Measurements from ENCODE around the gene KRTCAP3.

KRTCAP3 gene

DNA sequence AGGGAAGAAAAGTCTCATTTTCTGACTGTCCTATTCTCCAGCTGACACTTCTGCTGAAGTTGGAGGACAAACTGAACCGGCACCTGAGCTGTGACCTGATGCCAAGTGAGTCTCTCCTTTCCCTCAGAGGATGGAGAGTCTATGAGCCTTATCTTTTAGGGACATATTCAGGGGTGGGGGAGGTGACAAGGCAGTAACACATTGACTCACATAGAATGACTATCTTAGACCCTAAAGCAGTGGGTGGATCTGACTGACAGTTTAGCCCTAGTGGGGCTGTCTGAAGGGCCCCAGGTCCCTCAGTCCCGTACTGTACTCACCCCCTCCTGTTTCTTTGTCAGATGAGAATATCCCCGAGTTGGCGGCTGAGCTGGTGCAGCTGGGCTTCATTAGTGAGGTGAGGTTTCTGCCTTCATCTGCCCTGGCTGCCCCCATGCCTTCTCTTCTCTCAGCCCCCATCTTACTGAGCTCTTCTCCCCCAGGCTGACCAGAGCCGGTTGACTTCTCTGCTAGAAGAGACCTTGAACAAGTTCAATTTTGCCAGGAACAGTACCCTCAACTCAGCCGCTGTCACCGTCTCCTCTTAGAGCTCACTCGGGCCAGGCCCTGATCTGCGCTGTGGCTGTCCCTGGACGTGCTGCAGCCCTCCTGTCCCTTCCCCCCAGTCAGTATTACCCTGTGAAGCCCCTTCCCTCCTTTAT is 805 bp upstream of the KRTCAP3 start:
- DNase-seq = no peak

DNA sequence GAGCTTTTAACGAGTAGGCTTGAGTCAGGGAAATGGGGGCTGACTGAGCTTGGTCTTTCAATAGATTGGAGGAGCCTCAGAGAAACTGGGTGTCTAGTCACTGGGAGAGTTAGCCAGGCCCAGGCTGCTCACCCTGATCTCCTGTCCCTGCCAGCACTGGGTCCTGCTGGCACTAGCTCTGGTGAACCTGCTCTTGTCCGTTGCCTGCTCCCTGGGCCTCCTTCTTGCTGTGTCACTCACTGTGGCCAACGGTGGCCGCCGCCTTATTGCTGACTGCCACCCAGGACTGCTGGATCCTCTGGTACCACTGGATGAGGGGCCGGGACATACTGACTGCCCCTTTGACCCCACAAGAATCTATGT is 720 bp downstream of the KRTCAP3 start:
- DNase-seq = no peak

DNA sequence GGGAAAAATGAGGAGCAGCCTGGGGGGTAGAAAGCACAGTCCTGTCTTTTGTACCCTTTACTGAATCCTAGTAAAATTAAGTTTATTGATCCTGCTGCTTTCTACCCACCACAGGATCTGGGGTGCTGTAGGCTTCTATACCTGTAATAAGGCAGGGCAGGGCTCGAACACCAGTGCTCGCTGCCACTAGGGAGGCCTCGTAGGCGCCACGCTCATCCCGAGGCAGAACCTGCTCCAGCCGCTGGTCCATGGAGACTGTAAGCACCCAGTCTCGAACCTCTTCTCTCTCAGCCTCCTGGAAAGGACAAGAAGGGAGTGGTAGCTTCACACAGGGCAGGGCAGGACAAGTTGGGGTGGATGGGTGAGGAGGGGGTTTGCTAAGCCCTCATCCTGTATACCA is 3.0 kb downstream of the KRTCAP3 start:
- DNase-seq = no peak

DNA sequence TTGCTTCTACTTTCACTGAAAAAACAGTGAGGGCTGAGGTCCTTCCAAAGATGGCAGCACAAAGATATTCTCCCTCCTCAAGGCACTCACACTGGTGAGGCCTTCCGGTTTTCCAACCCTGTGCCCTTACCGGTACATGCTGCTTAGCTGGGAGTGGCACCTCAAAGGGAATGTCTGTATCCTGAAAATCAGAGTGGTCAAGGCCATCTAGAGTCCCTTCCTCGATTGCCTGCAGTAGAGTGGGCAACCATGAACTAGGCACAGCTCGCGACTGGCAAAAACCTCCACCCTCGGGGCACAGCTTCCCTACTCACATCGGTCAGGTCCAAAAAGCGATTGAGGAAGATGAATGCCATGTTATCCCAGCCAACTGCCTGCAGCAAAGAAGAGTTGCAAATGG is 3.4 kb downstream of the KRTCAP3 start:
- DNase-seq = no peak

DNA sequence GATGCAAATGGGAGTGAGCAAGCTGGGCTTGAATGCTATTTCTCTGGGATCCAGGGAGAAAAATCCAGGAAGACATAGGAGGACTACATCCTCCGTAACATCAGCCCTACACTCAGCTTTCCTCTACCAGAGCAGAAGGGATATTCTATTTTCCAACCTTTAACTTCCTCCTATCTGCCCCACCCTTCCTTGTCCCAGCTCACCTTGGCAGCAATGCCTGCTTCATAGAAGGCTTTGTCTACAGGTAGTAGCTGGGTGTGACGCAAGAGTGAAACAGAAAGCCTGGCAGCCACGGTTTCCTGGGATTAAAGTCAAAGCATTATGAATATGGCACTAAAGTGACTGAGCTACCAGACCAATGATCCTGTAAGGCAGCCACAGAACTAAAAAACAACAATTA is 3.9 kb downstream of the KRTCAP3 start:
- no peak for DNase-seq

DNA sequence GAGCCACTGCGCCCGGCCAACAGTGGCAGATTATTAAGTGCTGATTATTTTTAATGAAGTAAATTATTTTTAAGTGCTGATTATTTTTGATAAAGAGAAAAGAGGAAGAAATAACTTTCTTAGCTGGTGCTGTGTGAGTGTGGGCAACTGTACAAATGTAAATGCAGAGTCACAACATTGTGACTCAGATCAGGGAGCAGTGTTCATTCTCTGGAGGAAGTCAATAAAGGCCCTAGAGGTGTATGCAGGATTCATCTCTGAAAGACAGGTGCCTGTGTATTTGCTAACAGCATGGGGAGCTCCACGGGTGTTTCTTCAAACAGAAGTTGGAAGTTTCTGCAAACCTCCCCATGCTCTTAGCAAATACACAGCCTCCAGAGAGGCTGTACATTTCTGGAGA is 6.2 kb downstream of the KRTCAP3 start:
- DNase-seq = no peak

DNA sequence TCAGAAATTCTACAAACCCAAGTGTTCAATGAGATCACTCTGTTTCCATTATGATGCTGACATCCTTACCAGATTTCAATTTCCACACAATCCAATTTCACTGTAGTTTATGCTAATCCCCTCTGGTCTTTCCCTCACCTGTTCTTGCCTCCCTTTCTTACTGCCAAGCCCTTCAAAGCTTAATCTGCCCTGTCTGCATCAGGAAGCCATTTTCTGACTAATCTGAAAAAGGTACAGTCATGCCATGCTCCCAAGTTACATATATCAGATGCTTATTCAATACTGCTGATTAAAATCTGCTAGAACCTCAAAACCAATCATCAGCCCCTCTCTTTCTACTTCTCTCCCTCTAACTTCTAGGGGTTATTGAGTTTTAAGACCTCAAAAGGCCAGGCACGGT is 8.9 kb downstream of the KRTCAP3 start:
- no peak for DNase-seq

DNA sequence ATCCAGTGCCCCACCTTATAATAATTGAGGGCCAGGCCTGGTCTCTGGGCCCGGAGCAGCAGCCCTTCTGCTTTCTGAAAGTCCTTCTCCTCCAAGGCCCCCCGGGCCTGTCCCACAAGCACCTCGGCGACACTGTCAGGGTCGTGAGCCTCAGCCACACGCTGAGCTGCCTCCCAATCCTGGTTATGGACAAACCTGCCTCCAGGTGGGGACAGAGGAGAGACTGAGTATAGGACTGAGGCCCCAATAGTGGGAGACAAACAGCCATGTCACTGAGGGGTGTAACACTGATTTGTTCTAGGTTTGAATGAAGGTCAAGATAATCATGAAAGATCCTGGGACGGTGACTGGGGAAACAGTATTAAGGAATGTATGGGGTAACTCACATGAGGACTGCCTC is 11.8 kb downstream of the KRTCAP3 start:
- DNase-seq = no peak

DNA sequence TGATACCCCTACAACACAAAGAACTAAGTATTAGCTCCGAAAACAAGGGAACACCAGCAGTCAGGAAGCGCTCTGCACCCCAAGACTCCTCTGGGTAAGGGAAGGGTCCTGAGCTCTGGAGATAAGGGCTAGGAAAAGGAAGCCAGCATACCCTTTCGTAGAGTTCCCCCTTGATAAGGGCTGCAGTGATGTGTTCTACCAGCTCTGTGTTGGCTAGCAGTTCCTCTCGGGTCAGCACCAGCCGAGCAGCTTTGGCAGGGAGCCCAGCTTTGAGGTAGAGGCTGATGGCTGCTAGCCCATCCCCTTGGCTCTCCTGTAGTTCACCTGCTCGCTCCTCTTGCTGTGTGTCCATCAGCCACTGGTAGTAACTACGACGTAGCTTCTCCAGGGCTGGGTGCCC is 18.9 kb downstream of the KRTCAP3 start:
- no peak for DNase-seq

DNA sequence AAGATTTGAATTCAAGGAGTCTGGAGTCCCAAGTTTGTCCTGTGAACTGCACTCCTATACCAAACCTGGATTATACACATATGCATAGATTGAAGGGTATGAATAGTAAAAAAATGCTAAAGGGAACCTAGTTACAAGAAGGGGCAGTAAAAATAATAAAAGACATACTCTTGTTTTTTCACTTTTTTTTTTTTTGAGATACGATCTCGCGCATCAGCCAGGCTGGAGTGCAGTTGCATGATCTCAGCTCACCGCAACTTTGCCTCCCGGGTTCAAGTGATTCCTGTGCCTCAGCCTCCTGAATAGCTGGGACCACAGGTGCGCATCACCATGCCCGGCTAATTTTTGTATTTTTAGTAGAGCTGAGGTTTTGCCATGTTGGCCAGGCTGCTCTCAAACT is 22.3 kb downstream of the KRTCAP3 start:
- no peak for DNase-seq

DNA sequence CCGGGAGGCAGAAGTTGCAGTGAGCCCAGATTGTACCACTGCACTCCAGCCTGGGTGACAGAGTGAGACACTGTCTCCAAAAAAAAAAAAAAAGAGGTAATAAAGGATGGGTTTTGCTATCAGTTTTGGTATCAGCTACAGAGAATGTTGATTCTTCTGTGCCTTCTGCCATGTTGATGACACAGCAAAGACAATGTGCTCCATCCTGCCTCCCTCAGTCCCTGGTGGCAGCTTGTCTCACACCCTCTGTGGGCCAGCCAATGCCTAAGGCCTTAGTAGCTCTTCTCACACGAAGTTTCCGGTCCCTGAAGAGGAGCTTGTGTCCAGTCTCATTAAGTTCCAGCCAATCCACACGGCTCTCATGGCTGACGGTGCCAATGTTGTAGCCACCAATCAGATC is 29.8 kb downstream of the KRTCAP3 start:
- DNase-seq = no peak

DNA sequence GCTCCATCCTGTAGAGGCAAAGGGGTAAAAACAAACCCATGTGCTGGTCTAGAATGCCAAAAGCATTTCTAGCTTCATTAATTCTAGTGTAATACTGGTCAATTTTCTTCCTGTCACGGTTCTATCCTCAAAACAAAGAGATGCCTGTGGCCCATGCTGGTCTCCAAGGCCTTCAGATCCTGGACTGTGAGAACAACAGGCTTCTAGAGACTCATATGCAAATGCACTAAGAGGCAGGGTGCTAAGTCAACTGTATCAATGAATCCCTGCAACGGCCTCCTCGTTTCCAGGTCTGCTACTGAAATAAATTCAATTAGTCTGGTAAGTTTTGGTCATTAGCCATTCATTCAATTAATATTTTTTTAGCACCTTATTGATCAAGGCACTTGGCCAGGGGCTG is 43.3 kb downstream of the KRTCAP3 start:
- DNase-seq = no peak

DNA sequence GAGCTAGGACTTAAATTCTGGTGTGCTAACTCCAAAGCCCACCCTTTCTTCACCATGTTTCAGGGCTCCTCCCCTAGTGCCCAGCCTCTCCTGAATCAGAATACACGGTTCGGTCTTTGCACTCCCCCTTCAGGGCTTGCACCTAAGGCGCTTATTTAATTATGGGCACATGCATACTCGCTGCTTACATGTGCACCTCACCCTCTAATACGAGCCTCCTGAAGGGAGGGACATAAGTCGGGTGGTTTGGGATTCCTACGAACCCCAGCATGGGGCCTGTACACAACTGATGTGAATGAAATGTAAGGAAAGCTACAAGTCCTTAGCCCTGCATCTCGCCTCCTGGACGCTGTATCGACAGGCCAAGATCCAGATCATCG is 46.9 kb downstream of the KRTCAP3 start:
- DNase-seq = peak; percentile 69

DNA sequence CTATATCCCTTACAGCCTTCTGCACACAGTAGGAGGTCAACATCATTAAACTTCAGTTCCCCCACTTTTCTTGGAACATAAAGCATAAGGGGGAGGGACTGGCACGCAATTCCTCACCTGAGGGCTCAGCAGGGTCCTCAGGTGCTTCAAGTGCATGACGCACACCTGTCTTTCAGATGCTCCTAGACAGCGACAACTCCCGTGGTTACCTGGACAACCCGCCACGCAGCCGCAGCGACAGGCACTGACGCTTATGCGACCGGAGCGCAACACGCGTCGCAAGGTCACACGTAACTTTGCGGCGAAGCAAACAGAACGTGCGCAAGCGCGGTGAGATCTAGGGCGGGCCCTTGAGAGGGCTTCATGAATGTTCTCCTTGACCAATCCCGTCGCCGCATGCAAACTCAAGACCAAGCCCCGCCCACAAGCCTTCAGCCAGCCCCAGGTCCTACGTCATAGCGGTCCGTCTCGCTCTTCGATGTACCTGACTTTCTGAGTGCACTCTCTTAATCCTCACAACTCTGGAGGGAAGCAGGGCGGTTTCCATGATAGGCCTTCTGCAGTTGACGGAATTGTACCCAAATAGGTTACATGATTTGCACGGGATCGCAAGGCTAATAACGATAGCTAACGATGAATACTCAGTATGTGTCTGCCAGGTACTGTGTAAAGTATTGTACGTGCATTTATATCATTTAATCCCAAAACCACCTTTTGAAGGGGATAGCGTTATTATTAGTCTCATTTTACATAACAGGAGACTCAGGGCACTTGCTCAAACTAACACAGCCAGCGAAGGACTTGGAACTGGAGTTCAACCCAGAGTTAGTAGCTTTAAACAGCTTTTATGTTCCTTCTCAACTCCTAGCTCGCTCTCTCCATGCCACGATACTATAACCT is 47.6 kb downstream of the KRTCAP3 start, which contains the start of gene IFT172:
Gene IFT172, minus strand, starts transcription at position 246 of the 900 bp plus-strand sequence. Its CDS starts 90 bp downstream, at position 156.
- DNase-seq = peak; percentile 99

DNA sequence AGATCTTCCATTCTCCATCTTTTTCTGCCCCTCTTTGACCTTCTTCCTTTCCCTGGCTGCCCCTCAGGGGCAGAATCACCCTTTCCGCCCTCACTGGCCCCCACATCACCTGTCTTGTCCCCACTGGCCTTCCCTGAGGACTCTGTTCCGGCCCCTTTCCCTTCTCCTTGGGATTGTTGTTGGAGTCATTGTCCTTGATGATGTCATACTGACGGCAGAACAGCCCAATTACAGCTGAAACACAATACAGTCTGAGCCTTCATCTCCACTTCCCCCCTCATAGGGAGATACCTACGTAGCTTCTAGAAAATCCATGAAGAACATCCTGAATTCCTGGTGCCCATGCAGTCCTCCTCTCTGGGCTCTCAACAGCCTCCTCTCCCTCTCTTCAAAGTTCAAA is 50.4 kb downstream of the KRTCAP3 start:
- DNase-seq = no peak

DNA sequence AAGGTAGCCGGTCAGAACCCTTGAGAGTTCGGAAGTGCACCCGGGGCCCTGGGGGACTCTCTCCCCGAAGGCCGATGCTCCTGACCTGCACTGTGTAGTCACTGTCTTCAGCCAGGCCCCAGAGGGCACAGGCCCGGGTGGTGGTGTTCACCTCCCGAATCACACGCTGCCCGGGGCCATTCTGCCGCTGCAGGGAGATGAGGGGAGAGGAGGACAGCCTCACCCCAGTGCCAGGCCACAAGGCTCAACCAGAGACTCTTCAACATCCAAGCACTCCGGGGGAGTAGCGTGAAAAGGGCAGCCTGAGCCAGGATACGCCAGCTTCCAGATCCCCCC is 51.7 kb downstream of the KRTCAP3 start:
- DNase-seq = no peak

All from NCI-H510A treated with DMSO at 0.1 percent for 48 hours (cell line).